ENCODE measurements around the gene SLC25A41.
A peak's percentile ranks its signal among the peaks of the same experiment; 100 is the strongest.

The SLC25A41 gene

GRCh38 chr19:6413721-6414643 lies 19.6 kb downstream of the SLC25A41 start:
- TF ChIP-seq CTCF (IDR thresholded peaks at IDR 0.05), result no peak
- no peak overlapping the region for H3K27ac ChIP-seq
- H3K4me3 ChIP-seq, result no peak overlapping the region
- no peak for DNase-seq (ENCODE audit: low spot score)

GRCh38 chr19:6413291-6413690 lies 20.3 kb downstream of the SLC25A41 start:
- Histone ChIP-seq H3K27ac (no peak overlapping the region), H3K4me3 (no peak overlapping the region)
- TF ChIP-seq CTCF (IDR thresholded peaks at IDR 0.05), result no peak
- no peak for DNase-seq (ENCODE audit: low spot score)

- Histone ChIP-seq H3K27ac (peak overlapping the region in 1 of 2 donors; percentile 16), H3K4me3 (no peak overlapping the region)
- TF ChIP-seq CTCF (IDR thresholded peaks at IDR 0.05), result no peak
- no peak for DNase-seq (ENCODE audit: low spot score)
These were observed 21.0 kb downstream of the SLC25A41 start for GRCh38 chr19:6412447-6413091.

GRCh38 chr19:6412061-6412446 lies 21.5 kb downstream of the SLC25A41 start:
- Histone ChIP-seq H3K27ac (no peak overlapping the region), H3K4me3 (no peak overlapping the region)
- TF ChIP-seq CTCF (IDR thresholded peaks at IDR 0.05), result no peak
- no peak for DNase-seq (ENCODE audit: low spot score)

GRCh38 chr19:6409346-6409745 lies 24.2 kb downstream of the SLC25A41 start:
- Histone ChIP-seq H3K27ac (no peak overlapping the region), H3K4me3 (no peak overlapping the region)
- DNase-seq (ENCODE audit: low spot score), result no peak
- TF ChIP-seq CTCF (IDR thresholded peaks at IDR 0.05), result no peak

- Histone ChIP-seq H3K4me3 (no peak overlapping the region), H3K27ac (no peak overlapping the region)
- no peak for TF ChIP-seq CTCF (IDR thresholded peaks at IDR 0.05)
- no peak for DNase-seq (ENCODE audit: low spot score)
These were observed 27.2 kb downstream of the SLC25A41 start for GRCh38 chr19:6406401-6406800.

Data from coronary artery (tissue), 2 donors.